Right kidney (tissue), 1 donor: ENCODE results near the gene DAB2.

ENCODE experiments used
- DNase-seq: peaks from one replicate; pipeline ENCODE4 v3.0.0-alpha.2; 2016

DAB2 gene

DNA sequence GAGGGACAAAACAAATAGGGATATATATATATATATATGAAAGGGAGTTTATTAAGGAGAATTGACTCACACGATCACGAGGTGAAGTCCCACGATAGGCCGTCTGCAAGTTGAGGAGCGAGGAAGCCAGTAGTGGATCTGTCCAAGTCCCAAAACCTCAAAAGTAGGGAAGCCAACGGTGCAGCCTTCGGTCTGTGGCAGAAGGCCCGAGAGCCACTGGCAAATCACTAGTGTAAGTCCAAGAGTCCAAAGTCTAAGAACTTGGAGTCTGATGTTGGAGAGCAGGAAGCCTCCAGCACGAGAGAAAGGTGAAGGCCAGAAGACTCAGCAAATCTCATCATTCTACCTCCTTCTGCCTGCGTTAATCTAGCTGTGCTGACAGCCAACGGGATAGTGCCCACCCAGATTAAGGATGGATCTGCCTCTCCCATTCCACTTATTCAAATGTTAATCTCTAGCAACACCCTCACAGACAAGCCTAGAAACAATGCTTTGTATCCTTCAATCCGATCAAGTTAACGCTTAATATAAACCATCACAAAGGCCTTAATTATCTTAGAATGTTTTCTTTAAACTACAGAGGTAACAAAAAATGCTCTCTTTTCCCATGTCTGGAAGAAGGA lies 23.8 kb upstream of the DAB2 start:
- no peak for DNase-seq

DNA sequence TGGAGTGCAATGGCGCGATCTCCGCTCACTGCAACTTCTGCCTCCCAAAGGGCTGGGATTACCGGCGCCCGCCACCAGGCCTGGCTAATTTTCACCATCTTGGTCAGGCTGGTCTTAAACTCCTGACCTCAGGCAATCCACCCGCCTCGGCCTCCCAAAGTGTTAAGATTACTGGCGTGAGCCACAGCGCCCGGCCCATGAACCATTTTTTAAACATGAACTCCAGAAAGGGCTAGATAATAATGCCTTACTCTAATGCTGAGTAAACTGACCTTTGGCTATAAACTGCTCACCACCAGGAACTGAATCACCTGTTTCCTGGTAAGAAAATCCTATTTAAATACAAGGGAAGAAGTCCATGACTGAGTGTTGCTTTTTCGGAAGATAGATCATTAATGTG lies 23.2 kb upstream of the DAB2 start:
- DNase-seq, result no peak

- DNase-seq, result no peak
Measured at GRCh38 chr5:39447059-39447458, 22.3 kb upstream of the DAB2 start.

- DNase-seq, result no peak
Measured at GRCh38 chr5:39446231-39446630, 21.5 kb upstream of the DAB2 start.

- DNase-seq, result no peak
Measured at GRCh38 chr5:39443911-39444310, 19.1 kb upstream of the DAB2 start.

- DNase-seq, result no peak
Measured at GRCh38 chr5:39442991-39443390, 18.2 kb upstream of the DAB2 start.

- no peak for DNase-seq
Measured at GRCh38 chr5:39441838-39442237, 17.1 kb upstream of the DAB2 start.

DNA sequence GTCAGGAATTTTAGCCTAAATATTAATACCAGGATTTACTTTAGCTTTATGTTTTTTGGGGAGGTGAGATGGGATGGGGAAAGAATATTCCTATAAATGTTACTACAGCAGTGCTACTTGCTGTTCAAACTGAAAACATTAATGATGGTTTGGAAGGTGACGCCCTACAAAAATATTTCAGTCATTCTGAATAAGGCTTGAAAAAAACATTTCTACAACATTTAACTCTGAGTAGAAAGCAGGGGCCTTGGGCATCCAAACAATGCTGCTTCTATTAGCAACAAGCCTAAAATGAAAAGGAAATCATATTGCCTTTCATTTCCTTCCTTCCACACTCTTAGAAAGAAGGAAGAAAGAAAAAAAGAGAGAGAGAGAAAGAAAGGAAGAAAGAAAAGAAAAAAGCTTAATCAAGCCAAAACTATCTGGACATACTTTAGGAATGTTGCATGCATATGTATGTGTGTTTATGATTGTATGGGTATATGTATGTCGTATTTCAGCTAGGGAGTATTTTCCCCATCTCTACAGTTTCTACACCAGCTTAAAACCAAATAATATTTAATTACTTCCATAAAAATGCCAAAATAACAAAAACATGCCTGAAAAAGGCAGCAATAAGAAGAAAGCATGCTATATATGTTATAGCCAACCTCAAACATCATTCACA lies 16.3 kb upstream of the DAB2 start:
- DNase-seq, result no peak

GRCh38 chr5:39440192-39440957 lies 15.6 kb upstream of the DAB2 start:
- DNase-seq, result no peak

- no peak for DNase-seq
Measured at GRCh38 chr5:39439582-39440162, 14.9 kb upstream of the DAB2 start.

DNA sequence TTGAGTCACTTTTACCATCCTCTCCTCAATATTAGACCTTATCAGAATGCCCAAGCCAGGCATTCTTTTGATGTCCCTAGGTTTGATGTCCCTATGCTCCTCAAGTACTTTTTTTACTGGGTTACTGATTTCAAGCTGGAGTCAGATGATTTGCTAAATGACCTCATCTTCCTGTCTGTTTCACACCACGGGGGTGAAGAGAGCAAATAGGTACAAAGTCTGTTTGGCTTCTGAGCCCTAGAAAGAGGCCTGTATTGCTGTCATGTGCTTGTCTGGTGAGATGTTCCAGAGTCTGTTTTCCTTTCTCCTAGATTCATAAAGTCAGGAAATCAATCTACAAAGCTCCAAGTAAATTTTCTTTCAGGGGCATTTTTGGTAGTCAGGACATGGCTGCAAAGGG lies 12.7 kb upstream of the DAB2 start:
- DNase-seq, result no peak

DNA sequence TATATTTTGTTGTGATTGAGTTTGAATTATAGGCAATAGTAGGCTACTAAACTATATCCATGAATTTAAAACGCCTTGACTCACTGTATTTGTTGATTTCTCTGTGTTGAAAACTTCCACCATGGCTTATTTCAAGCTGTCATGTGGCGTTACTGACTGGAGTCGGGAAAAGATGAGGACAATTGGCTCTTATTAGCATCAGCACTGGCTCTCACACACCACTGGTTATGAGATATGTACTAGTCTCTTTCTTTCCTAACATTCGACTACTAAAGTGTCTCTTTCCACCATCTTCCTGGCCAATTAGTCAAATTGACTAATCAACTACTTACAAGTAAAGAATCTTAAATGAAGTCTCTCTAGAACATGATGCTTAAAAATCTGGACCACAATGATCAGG lies 9.1 kb upstream of the DAB2 start:
- no peak for DNase-seq

- DNase-seq, result no peak
Measured at GRCh38 chr5:39432696-39433530, 8.1 kb upstream of the DAB2 start.

GRCh38 chr5:39430461-39430860 lies 5.7 kb upstream of the DAB2 start:
- no peak for DNase-seq

GRCh38 chr5:39428640-39429039 lies 3.9 kb upstream of the DAB2 start:
- no peak for DNase-seq

GRCh38 chr5:39427633-39428032 lies 2.9 kb upstream of the DAB2 start:
- DNase-seq, result no peak

GRCh38 chr5:39427229-39427628 lies 2.4 kb upstream of the DAB2 start:
- DNase-seq, result no peak

- DNase-seq, result no peak
Measured at GRCh38 chr5:39426746-39427105, 1.9 kb upstream of the DAB2 start.

- no peak for DNase-seq
Measured at GRCh38 chr5:39426051-39426745, 1.4 kb upstream of the DAB2 start.

- DNase-seq, result no peak
Measured at GRCh38 chr5:39423331-39423751, 1.4 kb downstream of the DAB2 start.

- DNase-seq, result no peak
Measured at GRCh38 chr5:39422728-39423285, 2.0 kb downstream of the DAB2 start.
